ENCODE results near the gene CTCFL.

The CTCFL gene

DNA sequence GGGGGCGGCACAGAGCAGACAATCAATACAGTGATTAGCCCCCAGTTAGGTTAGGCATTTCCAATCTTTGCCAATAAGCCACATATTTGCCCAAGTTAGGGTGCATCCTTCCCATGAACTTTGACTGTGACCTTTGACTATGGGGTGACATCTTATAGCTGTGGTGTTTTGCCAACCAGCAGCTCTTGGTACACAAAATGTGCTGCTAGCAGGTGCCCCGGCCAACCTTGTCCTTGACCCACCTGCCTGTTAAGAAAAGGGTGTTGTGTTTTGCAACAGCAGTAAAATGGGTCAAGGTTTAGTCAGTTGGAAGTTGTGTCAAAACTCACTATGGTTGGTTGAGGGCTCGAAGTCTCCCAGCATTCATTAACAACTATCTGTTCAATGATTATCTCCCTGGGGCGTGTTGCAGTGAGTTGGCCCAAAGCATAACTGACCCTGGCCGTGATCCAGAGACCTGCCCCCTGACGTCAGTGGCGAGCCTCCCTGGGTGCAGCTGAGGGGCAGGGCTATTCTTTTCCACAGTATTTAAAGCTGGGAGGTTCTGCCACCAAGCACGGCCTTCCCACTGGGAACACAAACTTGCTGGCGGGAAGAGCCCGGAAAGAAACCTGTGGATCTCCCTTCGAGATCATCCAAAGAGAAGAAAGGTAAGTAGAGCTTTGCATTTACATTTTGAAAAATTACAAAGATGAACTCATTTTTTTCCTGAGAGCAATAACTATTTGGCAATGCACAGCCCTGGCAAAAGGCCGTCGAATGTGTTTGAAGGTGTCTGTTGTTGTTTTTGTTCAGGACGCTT is 35.8 kb upstream of the CTCFL start, which contains the start of gene PCK1:
Gene PCK1, plus strand, starts transcription at position 557 of the 802 bp plus-strand sequence. CDS start 302 bp downstream, outside the sequence.
- in situ Hi-C loops (cut with MboI; ENCODE audit: low sequenced_read_pairs), result no loop called here

DNA sequence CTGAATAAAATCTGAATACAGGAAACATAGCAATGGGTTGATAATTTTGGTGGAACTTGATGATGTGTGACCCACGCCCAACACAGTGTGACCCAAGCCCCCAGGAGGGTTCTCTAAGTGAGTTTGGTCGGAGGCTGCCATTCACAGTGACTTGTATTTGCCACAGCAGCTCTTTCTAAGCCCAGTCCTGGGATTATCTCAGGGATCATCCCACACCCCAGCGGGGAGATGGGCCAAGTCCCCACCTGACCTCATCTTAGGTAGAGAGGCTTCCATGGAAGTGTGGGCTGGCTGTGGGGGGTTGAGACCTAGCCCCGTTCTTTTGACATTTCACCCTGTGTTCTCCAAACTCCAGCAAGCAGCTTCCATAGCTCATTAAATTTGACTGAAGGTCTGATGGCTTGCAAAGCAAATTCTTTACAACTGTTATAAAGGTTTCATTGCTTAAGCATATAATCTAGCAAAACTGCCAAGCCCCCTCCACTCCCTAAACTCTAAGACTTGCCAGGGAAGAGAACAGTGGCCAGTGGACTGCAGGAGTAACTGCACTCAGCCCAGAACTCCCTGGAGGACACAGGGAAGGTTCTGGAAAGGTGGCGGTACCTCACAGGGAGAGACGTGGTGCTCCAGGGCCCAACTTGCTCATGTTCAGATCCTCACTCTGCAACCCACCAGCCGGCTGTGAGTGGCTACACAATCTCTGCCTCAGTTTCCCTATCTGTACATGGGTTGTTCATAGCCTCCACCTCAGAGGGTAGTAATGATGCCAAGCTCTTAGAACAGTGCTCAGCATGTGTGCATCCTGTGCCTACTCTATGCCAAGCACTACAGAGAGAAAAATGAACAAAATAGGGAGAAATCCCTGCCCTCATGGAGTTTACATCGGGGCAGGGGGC is 35.0 kb upstream of the CTCFL start:
- in situ Hi-C loops (cut with MboI; ENCODE audit: low sequenced_read_pairs), result no loop called here

DNA sequence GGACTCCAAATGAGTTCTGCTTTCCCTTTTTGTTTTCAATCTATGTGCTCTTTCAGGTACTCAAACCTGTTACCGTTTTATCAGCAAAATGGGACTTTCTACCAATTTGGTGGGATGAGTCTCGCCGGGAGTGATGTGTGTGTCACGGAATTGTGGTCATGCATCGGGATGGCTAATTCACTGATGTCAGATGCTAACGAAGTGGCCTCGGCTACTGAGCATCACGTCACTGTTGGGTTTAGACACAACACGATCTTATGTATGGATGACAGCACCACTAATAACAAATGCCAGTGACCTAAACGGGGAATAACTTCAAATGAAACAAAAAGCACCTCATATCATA is 34.3 kb upstream of the CTCFL start:
- in situ Hi-C loops (cut with MboI; ENCODE audit: low sequenced_read_pairs), result no loop called here

DNA sequence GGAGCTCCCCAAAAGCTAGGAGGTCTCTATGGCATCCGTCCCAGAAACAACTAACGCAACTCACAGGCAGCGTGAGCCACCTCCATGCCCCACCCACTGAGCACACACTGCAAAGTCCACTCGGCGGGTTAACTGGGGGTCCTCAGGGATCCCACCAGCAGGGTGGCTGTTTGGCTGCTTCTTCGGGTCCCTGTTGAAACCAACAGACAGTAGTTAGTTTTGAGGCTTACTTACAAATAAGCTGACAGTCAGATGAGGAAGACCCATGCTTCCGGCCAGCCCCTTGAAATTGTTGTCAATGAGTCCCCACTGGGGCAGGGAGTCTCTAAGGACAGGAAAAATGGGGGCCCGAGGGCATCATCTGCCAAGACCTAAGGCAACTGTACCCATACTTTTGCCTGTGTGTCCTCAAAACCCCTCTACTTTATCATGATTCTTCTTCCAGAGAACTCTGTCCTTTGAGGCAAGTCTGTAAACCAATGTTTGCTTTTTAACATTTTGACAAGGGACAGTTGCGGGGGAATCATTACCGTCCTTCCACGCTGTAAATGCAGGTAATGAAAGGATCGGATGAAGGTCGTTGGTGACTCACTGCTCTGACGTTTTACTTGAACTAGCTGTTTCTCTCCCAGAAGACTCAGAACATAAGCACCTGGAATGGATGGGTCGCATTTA is 33.8 kb upstream of the CTCFL start:
- in situ Hi-C loops (cut with MboI; ENCODE audit: low sequenced_read_pairs), result no loop called here

DNA sequence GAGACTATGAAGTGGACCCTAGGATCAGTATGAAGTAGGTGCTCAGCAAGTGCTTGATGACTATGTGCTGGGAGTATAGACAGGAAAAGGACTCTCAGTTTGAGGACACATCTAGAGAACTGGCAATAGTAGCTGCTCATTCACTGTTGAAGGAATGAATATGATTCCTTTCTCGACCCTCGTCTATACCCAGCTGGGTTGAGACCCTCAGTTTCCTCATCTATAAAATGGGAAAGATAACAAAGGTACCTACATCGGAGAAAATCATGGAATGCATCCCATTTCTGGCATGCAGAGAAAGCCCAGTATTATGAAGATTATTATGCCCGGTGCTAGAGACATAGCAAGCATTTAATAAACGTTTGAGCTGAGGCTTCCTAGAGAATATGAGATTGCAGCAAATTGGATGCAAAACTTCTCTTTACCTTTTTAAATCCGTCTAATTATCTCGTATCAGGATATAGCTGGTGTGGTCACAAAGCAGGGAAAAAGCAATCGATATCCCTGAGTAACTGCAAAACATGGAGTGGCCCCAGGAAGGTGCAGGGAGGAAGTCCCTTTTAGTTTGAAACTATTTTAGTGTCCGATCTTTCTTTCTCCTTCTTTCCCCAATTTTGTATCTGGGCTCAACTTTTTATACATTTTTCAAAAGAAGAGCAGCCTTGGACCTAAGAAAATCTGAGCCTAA is 33.1 kb upstream of the CTCFL start:
- in situ Hi-C loops (cut with MboI; ENCODE audit: low sequenced_read_pairs), result no loop called here

DNA sequence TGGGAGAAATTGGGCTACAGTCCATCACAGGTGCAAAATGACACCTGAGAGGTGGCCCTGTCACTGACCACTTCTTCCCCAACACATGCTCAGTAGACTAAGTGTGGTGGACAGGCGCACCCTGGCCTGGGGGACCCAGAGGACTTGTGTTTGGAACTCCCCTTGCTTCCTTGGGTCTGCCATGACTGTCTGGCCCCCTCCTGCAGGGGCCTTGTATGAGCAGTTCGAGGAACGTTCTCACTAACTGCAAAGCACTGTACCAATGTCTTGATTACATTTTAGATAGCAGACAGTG is 32.0 kb upstream of the CTCFL start:
- in situ Hi-C loops (cut with MboI; ENCODE audit: low sequenced_read_pairs), result no loop called here

DNA sequence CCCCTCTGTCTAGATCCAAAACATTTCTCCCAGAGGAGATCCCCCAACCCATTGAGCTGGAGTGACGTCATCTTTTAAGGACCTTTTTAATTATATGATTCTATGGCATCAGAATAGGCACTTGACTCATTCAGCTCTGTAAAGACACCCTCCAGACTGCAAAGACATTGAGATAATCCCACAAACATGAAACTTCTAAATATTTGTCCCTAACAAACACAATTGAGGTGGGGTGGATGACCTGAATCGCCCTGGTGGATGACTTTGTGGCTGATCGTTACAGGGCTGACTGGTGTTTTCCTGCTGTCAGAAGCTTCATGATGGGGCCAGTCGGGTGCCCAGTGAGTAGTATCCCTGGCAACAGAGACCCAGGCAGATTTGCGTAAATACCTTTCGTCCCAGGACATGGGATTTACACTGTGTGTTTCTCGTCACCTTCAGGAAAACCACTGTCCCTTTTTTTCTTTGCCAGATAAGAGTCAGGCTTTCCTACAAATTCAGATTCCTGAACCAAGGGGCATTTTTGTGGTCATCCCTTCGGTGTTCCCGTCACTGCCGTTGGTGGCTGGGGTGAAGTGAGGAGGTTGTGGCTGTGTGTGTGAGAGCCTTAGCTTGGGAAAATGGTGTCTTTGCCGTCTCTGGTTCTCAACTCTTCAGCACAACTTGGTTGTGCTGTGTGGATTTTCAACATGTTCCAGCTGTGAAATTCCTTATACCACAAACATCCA is 30.7 kb upstream of the CTCFL start:
- in situ Hi-C loops (cut with MboI; ENCODE audit: low sequenced_read_pairs), result no loop called here

DNA sequence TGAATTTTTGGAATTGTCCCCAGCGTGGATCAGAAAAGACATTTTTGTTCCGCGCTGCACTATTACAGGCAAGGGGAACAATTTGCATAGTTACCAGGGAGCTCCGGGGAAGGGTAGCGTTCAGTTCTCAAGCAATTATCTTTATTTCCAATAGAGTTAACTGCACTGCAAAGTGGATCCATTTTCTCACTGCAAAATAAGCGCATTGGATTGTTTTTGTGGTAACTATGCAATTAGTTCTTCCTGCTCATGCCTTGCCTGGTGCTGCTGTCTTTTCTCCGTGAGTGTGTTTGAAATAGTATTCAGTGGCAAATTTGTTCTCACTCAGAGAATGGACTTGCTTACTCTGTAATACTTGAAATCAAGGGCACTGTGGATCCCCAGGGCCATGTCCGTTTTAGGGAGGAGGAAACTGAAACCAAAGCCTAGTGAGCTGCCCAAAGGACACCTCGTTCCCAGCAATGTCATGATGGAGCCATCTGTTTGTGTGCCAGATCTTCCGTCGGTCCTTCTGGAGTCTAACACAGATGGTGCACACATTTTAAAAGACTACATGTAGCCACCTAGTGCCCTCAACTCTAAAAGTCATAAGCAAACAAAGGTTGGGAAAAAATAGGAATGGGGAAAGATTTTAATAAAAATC is 28.6 kb upstream of the CTCFL start:
- in situ Hi-C loops (cut with MboI; ENCODE audit: low sequenced_read_pairs), result no loop called here

DNA sequence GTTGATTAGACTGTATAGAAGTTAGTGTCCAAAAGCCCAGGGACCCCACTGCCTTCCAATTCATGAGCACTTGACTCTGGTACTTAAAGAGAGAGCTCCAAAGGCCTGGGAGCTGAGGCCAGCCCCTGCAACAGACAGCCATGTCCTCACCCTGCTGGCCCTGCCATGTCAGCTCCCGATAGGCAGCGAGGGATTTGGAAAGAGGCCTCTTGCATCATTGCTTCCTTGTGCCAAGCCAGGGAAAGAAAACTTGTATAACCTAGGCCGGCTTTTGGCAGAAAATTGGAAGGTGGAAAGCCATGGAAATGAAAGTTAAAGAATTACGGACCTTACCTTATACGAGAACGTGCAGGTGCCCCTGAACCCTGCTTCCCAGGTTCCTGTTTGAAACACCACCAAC is 27.5 kb upstream of the CTCFL start:
- in situ Hi-C loops (cut with MboI; ENCODE audit: low sequenced_read_pairs), result no loop called here

DNA sequence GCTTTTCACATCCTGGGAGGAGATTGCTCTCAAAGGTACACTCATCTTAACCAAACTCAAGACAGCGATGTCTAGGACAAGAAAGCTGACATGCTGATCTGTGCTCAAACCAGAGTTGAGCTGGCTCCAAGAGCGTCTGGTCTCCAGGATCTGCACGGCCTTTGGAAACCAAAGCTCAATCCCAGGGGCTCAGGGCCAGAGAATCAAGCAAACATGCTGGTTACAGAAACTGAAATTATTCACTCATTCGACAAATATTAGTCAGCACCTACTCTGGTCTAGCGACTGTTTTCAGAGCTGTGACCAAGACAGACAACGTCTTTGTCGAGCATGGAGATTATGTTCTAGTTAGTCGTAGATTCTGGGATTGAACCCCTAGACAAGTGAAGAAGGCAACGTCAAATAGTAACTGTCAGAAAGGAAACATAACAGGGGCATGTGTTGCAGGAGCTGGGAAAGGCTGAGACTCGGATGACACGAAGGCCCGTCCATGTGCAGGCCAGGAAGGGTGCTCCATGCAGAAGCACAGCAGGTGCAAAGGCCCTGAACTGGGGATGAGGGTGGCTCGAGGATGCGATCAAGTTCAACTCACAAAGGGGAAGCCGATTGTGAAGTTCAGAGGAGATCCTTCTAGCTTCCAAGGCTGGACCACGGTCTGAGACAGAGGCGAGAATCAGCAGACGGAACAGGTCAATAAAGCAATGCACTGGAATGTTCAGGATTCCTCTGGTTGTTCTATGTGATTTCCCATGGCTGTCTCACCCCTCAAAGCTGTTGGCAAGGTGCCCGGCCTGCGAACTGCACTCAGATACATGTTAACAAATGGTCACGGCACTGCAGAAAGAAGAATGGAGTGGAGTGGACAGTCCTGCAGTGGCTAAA is 23.5 kb upstream of the CTCFL start:
- in situ Hi-C loops (cut with MboI; ENCODE audit: low sequenced_read_pairs), result no loop called here

DNA sequence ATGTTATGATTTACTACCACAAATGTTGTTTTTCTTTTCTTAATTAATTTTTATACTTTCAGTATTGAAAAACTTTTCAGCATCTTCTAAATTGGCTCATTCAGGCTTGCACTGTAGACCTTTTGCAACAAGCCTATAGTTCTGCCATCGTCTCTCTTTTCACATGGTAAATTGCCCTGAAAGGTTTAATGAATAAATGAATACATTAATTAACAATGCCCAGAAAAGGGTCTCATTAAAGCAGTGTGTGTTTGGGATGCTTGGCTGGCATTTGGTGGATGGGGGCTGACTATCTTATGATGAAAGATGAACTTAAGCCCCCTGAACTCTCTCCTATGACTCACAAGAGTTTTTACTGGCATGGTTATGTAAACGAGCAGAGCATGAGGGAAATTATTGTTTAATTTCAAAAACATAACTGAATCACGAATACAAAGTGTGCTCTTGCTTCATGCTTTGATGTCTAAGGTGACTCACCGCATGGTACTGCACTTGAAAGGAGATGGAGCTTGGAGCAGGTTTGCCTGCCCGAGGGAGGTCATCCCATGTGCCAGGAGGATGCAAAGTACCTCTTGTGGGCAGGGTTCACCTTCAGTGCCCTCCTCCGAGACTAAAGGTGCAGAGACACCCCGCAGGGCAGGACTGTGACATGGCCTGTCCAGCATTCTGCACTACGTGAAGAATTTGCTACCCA is 22.2 kb upstream of the CTCFL start:
- in situ Hi-C loops (cut with MboI; ENCODE audit: low sequenced_read_pairs), result no loop called here

DNA sequence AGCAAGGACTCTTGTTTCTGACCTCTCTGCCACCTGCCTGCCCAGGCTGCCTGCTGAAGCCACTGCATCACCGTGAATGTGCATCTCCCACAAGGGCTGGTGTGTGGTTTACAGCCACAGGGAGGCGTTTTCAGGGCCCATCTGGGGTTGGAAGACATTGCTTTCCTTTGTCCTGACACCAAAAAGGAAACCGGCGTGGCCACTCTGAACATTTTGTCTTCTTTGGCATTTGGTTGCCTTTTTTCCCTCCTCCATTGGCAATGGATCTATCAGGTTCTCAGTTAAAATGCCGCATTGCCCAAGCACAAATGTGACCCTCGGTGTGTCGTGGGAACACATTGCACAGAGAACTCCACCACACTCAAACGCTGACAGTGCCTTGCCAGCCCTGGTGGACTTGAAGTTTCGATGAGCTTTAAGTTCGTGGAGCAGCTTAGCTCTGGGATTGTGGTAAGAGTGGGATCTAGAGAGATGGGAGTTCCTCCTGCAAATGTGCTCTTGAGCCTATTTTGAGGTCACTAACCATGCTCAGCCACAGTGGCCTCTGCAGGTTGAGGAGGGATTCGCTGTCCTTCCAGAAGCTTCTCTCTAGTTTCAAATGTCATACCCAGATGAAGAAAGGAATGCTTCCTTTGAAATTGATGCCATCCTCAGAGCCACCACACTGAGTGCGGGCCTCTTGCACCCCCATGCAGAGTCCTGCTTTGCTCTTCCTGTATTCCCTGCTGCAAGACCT is 21.2 kb upstream of the CTCFL start:
- in situ Hi-C loops (cut with MboI; ENCODE audit: low sequenced_read_pairs), result no loop called here

DNA sequence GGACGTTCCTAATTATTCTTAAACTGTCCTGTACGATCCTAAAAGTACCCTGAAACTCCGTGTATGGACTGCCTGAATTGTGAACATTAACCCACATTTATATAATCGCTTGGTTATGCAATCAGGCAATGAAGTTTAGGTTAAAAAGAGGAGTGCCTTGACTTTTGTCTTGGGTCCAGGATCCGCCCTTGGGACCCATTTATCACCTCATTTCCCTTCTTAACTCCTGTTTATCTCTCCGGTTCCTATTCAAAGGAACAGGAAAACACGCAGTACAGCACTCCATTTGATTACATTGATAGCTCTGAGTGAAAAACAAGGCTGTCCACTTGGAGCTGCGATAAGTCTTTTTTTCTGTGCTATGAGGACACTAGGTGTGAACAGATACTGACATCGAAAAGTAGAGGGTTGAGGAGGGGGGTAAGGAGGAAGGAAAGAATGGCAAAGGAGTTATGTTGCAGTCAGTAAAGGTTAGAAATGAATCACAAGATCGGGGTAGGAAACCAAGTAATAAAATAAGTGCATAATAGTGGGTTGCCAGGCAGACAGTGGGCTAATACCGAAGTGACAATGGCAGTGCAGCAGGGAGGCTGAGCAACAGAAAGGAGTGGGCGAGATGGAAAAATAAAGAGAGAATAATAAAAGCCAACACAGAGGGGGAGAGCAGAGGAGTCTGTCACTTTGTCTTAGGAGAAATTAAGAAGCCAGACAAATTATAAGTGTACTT is 20.1 kb upstream of the CTCFL start:
- in situ Hi-C loops (cut with MboI; ENCODE audit: low sequenced_read_pairs), result no loop called here

DNA sequence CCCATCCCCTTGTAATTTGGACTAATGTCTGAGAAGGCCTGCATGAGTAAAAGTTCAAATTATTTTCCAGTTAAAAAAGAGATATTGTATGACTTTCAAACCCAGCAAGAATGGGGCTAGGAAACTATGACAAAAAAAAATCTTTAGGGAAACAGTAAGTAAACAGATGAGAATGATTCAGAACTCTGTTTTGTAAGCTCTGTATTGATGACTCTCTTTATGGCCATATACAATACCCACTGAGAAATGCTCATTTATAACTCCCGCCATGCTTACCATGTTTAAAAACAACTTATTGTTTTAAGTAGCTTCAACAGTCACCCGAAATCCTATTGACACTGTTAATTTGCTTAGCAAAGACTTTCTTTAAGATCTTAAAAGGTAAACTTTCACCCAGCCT is 18.8 kb upstream of the CTCFL start:
- in situ Hi-C loops (cut with MboI; ENCODE audit: low sequenced_read_pairs), result no loop called here

DNA sequence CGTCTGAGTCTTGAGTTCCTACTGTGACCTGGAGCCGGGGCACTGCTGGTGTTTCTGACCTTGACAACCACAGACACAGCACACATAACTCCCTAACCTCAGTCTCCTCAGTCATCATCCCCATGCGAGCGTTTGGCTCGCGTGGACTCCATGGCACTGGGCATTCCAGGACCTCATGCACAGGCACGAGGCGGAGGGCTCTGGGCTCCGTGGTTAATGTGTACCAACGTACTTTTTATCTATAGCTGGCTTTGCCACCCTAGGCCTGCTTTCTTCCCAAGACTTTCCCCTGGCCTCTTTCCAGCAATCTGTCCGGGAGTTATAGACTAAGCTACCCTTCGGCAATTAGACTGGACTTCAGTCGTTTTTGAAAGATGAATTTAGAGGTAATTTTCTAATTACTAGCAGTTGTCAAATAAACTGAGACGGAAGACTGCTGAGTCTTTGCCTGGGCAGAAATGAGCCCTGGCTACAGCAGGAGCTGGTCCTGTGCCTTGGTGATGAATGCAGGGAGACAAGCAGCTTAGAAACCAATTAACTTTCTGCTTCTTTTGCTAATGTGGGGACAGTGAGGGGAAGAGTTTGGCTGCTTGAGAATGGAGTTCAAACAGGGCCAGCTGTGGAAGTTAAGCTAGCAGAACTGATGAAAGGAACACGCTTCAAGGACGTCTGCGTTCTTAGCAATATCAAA is 16.1 kb upstream of the CTCFL start:
- in situ Hi-C loops (cut with MboI; ENCODE audit: low sequenced_read_pairs), result no loop called here

DNA sequence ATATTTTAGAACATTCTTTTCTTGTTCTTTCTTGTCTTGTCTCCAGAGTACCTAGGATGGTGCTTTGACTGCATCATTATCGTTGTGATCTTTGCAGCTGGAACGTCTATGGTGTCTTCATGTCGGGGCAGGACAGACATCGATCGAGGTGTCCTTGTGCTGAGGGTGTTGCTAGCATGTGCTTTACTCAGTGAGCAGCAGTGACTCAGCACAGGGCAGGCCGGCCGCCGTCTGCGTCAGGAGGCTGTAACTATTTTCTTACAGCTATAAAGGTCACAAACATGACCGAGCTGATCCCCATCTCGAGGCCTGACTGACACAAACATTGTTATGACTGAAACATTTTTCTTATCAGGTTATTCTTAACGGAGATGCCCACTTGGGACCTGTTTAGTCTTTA is 14.9 kb upstream of the CTCFL start:
- in situ Hi-C loops (cut with MboI; ENCODE audit: low sequenced_read_pairs), result no loop called here

DNA sequence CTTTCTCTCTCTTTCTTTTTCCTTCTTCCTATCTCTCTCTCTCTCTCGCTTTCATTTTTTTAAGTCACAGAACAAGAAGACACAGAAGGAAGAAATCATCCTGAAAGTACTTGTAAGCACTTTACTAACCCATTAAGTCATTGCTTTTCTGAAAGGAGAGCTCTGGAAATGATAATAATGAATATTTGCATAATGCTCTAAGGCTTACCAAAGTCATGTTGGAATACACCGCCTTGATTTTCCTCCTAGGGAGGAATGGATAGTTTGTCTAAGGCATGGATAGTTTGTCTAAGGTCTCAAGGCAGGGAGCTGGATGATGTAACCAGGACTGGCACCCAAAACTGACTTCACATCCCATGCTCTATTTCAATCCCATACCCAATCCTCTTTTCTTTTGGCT is 12.9 kb upstream of the CTCFL start:
- in situ Hi-C loops (cut with MboI; ENCODE audit: low sequenced_read_pairs), result no loop called here
